Stimulated activated CD4-positive, alpha-beta T cell treated with anti-CD3 and anti-CD28 coated beads, Interleukin-15, amount 100 ng/mL, for 48 hours (primary cell): Measurements from ENCODE around the gene PCSK4.
"Not testable (repeated sequence)": the region's sequence is repeated elsewhere in the genome, so short reads cannot be mapped to it uniquely, and the experiment has no call there.

ENCODE experiments used
- DNase-seq, 2 donors: peaks; one replicate each; pipeline ENCODE4 v3.0.0-alpha.2; 2020; ENCODE audit warnings: low read depth in 2 of 2

The PCSK4 gene

GRCh38 chr19:1487576-1488281 lies 2.4 kb downstream of the PCSK4 start:
- DNase-seq: no peak

DNA sequence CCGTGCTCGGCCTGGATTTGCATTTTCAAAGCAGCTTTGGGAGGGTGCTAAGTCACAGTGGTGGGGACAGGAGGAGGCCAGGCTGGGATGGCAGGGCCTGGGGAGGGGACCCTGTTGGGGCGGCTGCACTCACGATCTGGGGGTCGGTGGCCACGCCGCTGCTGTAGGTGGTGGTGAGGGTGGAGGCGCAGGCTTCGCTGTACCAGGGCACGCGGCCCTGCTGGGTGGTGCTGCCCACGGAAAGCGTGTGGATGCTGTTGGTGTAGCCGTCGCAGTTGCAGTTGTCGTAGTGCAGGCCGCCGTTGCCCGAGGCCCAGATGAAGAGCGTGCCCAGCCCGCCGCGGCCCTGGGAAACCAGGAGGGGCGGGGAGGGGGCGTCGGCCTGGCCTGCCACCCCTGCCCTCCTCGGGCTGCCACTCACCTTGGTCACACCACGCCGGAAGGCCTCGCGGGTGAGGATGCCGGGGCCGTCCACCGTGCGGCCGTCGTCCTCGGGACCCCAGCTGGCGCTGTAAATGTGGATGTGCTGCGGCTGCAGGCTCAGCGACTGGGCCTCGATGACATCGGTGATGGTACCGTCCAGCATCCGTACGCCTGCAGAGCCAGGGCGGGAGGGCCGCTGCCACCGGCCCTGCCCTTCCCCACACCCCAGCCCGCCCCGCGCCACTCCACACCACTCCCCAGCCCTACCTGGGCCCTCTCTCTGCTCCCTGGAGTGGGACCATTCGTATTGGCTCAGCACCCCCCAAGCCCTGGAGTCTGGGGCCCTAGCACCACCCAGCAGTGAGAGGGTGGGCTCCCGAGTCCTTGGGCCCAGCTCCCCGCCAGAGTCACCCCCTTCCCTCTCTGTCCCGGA lies 3.2 kb downstream of the PCSK4 start:
- DNase-seq: no peak

- DNase-seq: no peak
These were observed 6.1 kb downstream of the PCSK4 start for GRCh38 chr19:1483979-1484428.

DNA sequence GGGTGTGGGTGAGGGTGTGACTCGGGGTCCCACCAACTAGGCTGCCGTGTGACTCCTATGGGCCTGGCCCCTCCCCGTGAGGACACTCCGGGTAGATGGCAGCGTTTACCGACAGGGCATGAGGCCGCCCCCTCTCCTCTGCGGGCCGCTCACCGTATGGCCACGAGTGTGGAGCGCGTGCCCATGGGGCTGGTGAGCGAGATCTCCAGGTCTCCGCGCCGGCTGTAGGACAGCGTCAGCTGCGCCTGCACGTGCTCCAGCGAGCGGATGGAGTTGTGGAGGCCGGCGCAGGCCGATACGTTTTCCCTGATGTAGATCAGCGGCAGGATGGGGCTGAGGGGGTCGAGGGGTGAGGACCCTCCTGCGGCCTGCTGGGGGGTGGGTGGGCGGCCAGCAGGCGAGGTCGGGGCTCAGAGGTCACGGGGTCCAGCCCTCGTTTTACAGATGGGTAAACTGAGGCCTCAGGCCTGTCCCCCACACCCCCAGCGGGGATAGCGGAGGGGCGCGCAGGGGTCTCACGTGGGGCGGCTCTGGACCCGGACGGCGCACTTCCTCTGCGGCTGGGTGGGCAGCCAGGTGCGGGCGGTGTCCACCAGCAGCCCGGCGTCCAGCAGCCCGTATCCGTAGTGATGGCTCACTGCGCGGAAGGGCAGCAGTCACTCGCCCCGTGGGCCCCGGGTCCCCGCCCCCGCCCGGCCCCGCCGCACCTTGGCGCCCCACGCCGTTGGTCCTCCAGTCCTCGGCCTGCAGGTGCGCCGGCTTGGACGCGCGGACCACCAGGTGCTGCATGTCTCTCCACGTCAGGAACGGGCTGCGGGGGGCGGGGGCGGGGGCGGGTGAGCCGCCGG lies 6.8 kb downstream of the PCSK4 start:
- no peak for DNase-seq

DNA sequence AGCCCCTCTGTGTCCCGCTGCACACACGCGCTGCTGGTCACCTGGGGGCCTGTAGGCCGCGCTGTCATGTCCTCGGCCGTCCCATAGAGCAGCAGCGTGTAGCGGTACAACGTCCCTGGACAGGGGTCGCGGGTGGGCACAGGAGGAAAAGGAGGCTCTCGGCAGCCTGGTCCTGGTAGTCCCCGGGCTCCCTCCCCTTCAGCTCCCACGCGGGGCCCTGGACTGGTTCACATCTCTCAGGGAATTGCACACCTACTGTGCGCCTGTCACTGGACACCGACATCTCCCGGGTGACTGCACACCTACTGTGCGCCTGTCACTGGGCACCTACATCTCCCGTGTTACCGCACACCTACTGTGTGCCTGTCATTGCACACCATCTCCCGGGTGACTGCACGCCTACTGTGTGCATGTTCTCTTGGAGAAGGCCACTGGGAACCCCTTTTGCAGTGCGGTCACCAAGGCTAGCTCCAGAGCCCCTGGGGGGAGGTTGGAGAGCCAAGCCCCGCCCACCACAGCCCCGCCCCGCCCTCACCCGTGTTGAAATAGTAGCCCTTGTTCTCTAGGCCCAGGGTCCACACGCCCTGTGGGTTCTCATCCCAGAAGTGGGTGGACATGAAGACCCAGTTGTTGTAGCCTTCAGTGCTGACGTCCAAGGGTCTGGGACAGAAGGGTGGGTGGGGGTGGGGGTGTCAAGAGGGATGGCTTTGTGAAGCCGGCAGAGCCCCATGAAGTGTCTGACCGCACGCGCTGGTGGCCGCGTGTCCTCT lies 7.6 kb downstream of the PCSK4 start:
- DNase-seq: no peak

GRCh38 chr19:1481893-1482360 lies 8.2 kb downstream of the PCSK4 start:
- no peak for DNase-seq

- DNase-seq: no peak
These were observed 8.8 kb downstream of the PCSK4 start for GRCh38 chr19:1481224-1481892.

DNA sequence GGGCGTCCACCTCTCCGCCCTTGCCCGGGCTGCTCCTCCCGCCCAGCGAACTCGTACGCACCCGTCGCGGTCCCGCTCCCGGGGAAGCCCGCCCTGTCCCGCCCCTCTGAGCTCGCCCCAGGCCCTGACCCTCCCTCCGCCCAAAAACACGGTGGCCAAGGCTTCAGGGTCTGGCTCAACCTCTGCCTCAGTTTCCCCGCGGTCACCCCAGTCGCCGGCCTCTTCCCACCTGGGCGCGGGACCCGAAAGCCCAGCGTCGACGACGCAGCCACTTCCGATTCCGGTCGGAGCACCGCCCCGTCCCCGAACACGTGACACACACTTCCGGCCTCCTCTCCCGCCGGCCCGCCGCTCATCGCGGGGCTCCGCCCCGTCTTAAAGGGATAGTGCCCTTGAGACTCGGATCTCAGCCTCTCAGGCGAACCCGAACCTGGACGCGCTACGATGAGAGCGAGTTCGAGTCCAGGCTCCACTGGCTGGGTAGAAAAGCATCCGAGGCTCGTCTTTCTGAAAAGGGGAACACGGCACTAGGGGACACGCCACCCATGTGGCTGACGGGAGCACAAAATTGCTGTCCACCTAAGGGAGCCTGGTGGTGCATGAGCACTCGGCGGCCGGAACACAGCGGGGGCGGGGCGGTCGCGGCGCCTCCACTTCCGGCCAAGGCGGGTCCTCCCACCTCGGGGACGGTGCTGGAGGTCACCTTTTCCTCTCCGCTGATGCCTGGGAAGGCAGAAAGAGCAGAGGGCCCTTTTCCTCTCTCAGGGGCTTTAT lies 11.0 kb downstream of the PCSK4 start, which contains the start of gene C19orf25:
TSS of gene C19orf25 (minus strand) at position 282 of the 774 bp plus-strand sequence. CDS start 312 bp downstream, outside the sequence.
- DNase-seq: peak; percentile 90 to 92

DNA sequence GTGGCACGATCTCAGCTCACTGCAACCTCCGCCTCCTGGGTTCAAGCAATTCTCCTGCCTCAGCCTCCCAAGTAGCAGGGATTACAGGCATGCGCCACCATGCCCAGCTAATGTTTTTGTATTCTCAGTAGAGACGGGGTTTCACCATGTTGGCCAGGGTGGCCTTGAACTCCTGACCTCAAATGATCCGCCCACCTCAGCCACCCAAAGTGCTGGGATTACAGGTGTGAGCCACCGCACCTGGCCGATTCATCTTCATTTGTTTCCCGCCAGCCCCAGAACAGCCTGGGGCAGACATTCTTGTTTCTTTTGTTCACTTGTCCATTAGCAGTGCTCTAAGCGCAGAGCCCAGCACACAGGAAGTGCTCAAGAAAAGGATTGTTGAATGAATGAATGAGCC lies 13.1 kb downstream of the PCSK4 start:
- DNase-seq: not testable (repeated sequence)

- DNase-seq: no peak
These were observed 14.3 kb downstream of the PCSK4 start for GRCh38 chr19:1475751-1476437.

DNA sequence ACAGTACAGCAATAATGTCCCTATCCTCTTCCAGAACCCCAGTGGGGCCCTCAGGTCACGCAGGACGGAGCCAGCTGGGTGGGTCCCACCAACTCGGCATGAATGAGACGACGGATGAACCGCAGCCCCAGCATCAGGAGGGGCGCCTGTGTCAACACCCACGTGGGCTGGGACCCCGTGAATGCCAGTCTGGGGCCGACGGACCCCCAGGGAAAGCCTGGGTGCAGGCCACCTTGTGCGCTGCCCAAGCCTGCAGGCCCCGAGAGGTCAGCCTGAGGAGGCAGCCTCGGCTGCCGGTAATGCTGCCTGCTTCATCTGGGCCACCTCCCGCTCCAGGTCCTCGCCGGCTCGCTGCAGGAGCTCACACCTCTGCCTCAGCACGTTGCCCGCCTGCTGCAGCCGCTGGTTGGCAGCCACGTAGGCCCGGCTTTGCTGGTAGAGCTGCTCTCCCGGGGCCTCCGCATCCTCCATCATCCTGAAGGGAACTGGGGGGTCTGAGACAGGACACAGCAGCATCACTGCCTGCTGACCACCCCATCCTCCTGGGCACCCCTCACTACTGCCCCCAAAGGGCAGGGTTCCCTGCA lies 15.3 kb downstream of the PCSK4 start:
- no peak for DNase-seq

GRCh38 chr19:1474011-1474764 lies 16.0 kb downstream of the PCSK4 start:
- no peak for DNase-seq

DNA sequence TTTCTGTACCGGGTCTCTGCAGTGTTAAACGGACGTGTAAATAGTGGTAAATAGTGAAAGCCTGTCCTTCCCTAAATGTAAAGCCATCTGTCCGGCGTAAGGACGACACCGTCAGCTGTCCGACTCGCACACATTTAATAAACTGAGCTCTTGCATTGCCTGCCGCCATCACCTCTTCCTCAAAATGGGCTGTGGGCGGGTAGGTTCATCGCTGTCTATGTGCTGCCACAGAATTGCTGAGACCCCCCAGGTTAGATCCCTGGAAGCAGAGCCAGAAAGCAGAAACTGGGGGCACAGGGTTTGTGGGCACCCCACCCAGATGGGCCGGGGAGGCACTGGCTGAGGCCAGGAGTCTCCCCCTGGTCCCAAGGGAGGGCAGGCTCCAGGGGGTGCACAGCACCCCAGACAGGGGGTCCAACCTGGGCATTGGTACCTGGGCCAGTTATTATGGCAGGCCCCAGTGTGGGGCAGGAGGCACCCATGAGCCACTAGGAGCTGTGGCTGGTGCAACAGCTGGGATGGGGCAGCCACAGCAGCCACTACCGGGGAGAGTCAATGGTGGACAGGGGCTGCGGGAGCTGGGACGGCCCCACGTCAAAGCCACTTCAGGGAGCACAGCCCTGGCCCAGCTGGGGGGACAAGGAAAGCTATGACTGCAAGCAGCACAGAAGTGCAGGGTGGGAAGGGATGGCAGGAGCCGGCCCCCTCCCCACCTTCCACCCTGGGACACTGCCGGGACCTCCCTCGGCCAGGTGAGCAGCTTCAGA lies 16.9 kb downstream of the PCSK4 start:
- DNase-seq: no peak

DNA sequence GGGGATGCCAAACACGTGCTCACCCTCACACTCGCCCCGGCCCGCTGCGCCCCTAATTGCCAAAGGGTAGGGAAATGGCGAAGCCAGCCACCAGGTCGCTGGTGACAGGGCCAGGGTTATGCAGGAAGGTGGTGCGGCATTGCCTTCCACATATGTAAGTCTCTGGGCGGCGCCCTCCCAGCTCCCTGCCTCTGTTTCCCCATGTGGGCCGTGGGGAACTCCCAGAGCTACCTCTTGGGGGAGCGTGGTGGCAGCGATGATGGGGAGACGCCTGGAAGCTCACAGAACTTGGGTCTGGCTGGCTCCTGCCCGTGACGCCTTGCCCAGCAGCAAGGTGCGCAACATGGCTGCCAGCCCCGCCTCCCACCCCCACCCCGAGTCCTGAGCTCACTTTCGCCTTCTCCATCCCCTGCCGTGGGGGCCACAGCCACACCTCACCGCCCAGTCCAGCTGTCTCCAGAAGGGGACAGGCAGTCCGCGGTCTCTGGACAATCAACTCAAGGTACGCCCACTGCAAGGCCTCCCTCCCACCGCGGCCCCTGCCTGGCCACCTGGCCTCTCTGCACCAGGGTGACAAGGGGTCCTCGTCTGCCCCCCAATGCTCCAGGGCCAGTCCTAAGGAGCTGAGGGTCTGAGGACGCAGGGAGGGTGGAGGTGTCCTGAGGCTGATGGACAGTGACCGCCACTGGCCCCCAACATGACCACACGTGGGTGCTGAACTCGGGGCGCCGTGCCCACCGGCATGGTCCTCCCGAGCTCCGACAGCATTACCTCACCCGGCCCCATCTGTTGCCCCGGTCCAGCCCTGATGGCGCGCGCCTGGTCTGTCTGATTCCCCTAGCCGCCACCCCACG lies 17.7 kb downstream of the PCSK4 start:
- DNase-seq: no peak

GRCh38 chr19:1471515-1472160 lies 18.5 kb downstream of the PCSK4 start:
- no peak for DNase-seq

DNA sequence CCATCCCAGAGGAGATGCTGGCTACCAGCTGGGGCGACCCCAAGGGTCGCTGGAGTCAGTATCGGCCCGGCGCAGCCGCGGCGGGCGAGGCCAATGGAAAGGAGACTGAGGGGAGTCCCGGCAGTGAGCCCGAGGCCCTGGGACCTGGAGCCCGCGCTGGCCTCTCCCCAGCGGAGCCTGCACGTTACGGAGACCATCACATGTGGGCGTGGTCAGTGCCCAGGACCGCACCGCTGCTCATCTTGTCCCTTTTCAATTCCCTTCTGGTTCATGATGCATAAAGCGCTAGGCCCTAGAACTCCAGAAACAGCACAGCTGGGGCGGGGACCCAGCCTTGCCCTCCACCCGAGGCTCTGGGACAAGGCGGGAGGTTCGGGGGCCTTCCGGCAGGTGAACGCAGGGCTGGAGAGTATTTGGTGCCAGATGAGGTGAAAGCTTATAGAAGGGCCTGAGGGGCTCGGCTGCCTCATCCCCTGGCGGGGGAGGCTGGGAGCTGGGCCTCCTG lies 19.1 kb downstream of the PCSK4 start:
- DNase-seq: no peak
